ENCODE measurements around the gene MAD2L2.

DNA sequence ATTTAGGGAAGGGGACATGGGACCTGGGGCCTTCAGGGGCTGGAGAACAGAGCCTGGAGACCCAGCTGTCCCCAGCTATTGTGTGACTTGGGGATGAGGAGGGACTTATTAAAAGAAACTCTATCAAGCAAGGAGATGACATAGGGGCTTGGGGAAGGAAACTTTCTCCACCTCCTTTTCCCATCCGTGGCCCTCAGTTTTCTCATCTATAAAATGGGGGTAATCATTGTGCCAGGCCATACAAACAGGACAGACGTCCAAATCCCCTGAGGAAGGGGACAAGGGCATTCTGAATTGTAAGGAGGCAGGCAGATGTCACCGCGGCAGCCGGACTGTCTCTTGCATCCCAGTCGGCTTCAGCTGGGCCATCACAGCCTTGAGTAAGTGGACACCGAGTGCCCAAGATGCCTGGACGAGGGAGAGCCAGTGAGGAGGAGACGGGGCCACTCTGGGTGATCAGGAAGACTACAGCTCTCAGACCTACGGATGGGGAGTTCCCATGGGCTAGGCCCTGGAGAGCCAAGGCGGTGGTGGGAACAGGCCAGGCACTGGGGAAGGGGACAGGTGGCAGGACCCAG is 28.7 kb downstream of the MAD2L2 start:
- TF ChIP-seq, protein P1, sequence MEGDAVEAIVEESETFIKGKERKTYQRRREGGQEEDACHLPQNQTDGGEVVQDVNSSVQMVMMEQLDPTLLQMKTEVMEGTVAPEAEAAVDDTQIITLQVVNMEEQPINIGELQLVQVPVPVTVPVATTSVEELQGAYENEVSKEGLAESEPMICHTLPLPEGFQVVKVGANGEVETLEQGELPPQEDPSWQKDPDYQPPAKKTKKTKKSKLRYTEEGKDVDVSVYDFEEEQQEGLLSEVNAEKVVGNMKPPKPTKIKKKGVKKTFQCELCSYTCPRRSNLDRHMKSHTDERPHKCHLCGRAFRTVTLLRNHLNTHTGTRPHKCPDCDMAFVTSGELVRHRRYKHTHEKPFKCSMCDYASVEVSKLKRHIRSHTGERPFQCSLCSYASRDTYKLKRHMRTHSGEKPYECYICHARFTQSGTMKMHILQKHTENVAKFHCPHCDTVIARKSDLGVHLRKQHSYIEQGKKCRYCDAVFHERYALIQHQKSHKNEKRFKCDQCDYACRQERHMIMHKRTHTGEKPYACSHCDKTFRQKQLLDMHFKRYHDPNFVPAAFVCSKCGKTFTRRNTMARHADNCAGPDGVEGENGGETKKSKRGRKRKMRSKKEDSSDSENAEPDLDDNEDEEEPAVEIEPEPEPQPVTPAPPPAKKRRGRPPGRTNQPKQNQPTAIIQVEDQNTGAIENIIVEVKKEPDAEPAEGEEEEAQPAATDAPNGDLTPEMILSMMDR (IDR thresholded peaks at IDR 0.05; ENCODE audit: low read length): no peak
- TF ChIP-seq EZH2 (optimal IDR thresholded peaks at IDR 0.05; ENCODE audit: low read depth, low read length) (no peak), EZH2phosphoT487 (IDR thresholded peaks at IDR 0.05; ENCODE audit: low read length) (no peak)

Data from MM.1S (cell line).